HEK293 (cell line): ENCODE results near the gene VRK2.

Source experiments
- CTCF ChIA-PET: fragments of 350-600 bp; formaldehyde crosslinking; extraction: SDS; loops from one replicate; lab custom pipeline; 2021; ENCODE audit warnings: antibody characterized with exemption; lab: Yijun Ruan, JAX
- POLR2A ChIA-PET: fragments of 300-600 bp; formaldehyde crosslinking; extraction: SDS; loops from one replicate; lab custom pipeline; 2020; ENCODE audit warnings: antibody characterized with exemption, inconsistent platforms; lab: Yijun Ruan, JAX
- H3K27ac ChIP-seq: fragments of 200-500 bp; sonication (Bioruptor generic); 2 replicates; pipeline ENCODE4 v1.5.1; 2014; ENCODE audit warnings: low read depth, low read length, control low read depth, inconsistent platforms; ENCODE audit errors: extremely low read depth
- H3K36me3 ChIP-seq, 2 experiments: fragments of 200-500 bp in 1 of 2; sonication (Bioruptor generic) in 1 of 2; 1 replicate in 1 of 2; 2 replicates in 1 of 2; pipeline ENCODE4 v1.5.1; 2014 to 2017; ENCODE audit warnings: inconsistent platforms in 2 of 2, low read length in 2 of 2; ENCODE audit not compliant: control insufficient read depth in 2 of 2, insufficient read depth in 1 of 2
- H3K4me1 ChIP-seq: fragments of 200-500 bp; sonication (Bioruptor generic); 2 replicates; pipeline ENCODE4 v1.5.1; 2014; ENCODE audit warnings: mild to moderate bottlenecking, low read length, inconsistent platforms; ENCODE audit not compliant: control insufficient read depth, insufficient read depth
- H3K4me3 ChIP-seq: 2 replicates; pipeline ENCODE4 v1.5.1; 2011; ENCODE audit warnings: low read depth, mild to moderate bottlenecking, control low read depth, low read length, moderate library complexity
- H3K9me3 ChIP-seq: fragments of 200-500 bp; sonication (Bioruptor generic); 2 replicates; pipeline ENCODE4 v1.5.1; 2014; ENCODE audit warnings: low read depth, low read length, inconsistent platforms; ENCODE audit not compliant: control insufficient read depth, insufficient read depth
- BCL11A ChIP-seq: fragments of 450-650 bp; formaldehyde crosslinking; IDR thresholded peaks from 2 replicates; pipeline ENCODE4 v1.5.1; 2016; ENCODE audit warnings: low read depth, missing biosample characterization, missing genetic modification characterization
- BCL6B ChIP-seq: fragments of 450-650 bp; formaldehyde crosslinking; IDR thresholded peaks from 2 replicates; pipeline ENCODE4 v1.5.1; 2017; ENCODE audit warnings: missing biosample characterization, missing genetic modification characterization
- GLIS2 ChIP-seq: fragments of 450-650 bp; formaldehyde crosslinking; IDR thresholded peaks from 2 replicates; pipeline ENCODE4 v1.5.1; 2016; ENCODE audit warnings: missing biosample characterization, missing genetic modification characterization
- KLF1 ChIP-seq: fragments of 450-650 bp; formaldehyde crosslinking; IDR thresholded peaks from 2 replicates; pipeline ENCODE4 v1.5.1; 2016; ENCODE audit warnings: missing biosample characterization, missing genetic modification characterization
- KLF10 ChIP-seq: fragments of 450-650 bp; IDR thresholded peaks from 2 replicates; pipeline ENCODE4 v1.5.1; 2018; ENCODE audit warnings: missing biosample characterization, mild to moderate bottlenecking, missing genetic modification characterization
- KLF17 ChIP-seq: fragments of 450-650 bp; formaldehyde crosslinking; IDR thresholded peaks from 2 replicates; pipeline ENCODE4 v1.5.1; 2016; ENCODE audit warnings: missing biosample characterization, missing genetic modification characterization
- PBX3 ChIP-seq: sonication (generic); formaldehyde crosslinking; IDR thresholded peaks from 2 replicates; pipeline ENCODE4 v1.8.1; 2022; ENCODE audit warnings: mild to moderate bottlenecking, moderate library complexity, missing genetic modification reagents
- REPIN1 ChIP-seq: fragments of 450-650 bp; formaldehyde crosslinking; IDR thresholded peaks from 2 replicates; pipeline ENCODE4 v1.5.1; 2017; ENCODE audit warnings: missing biosample characterization, missing genetic modification characterization, low read depth
- SP7 ChIP-seq: fragments of 450-650 bp; formaldehyde crosslinking; IDR thresholded peaks from 2 replicates; pipeline ENCODE4 v1.5.1; 2016; ENCODE audit warnings: missing biosample characterization, missing genetic modification characterization
- ZFP3 ChIP-seq: fragments of 450-650 bp; formaldehyde crosslinking; IDR thresholded peaks from 2 replicates; pipeline ENCODE4 v1.5.1; 2016; ENCODE audit warnings: low read depth, missing biosample characterization, missing genetic modification characterization
- ZNF112 ChIP-seq: fragments of 450-650 bp; formaldehyde crosslinking; IDR thresholded peaks from 2 replicates; pipeline ENCODE4 v1.5.0; 2017; ENCODE audit warnings: missing biosample characterization, missing genetic modification characterization
- ZNF133 ChIP-seq: fragments of 450-650 bp; formaldehyde crosslinking; IDR thresholded peaks from 2 replicates; pipeline ENCODE4 v1.5.1; 2016; ENCODE audit warnings: missing biosample characterization, missing genetic modification characterization
- ZNF138 ChIP-seq: fragments of 450-650 bp; formaldehyde crosslinking; IDR thresholded peaks from 2 replicates; pipeline ENCODE4 v1.5.1; 2016; ENCODE audit warnings: missing biosample characterization, missing genetic modification characterization, borderline replicate concordance
- ZNF184 ChIP-seq: fragments of 450-650 bp; IDR thresholded peaks from 2 replicates; pipeline ENCODE4 v1.5.1; 2018; ENCODE audit warnings: missing biosample characterization, mild to moderate bottlenecking, missing genetic modification characterization
- ZNF248 ChIP-seq: fragments of 450-650 bp; formaldehyde crosslinking; IDR thresholded peaks from 2 replicates; pipeline ENCODE4 v1.5.1; 2017; ENCODE audit warnings: missing biosample characterization, missing genetic modification characterization
- ZNF274 ChIP-seq, 2 experiments: fragments of 200-500 bp in 1 of 2; fragments of 450-650 bp in 1 of 2; sonication (Bioruptor generic) in 1 of 2; formaldehyde crosslinking in 1 of 2; IDR thresholded peaks; 2 replicates each; pipeline versions ENCODE4 v1.5.1 to v1.6.1; 2014 to 2016; ENCODE audit warnings: borderline replicate concordance in 1 of 2, inconsistent platforms in 1 of 2, low read length in 1 of 2, missing biosample characterization in 1 of 2, missing genetic modification characterization in 1 of 2
- ZNF423 ChIP-seq: fragments of 450-650 bp; formaldehyde crosslinking; IDR thresholded peaks from 2 replicates; pipeline ENCODE4 v1.5.1; 2016; ENCODE audit warnings: missing biosample characterization, missing genetic modification characterization
- ZNF433 ChIP-seq: fragments of 450-650 bp; formaldehyde crosslinking; IDR thresholded peaks from 2 replicates; pipeline ENCODE4 v1.5.1; 2016; ENCODE audit warnings: missing biosample characterization, missing genetic modification characterization, low read depth
- ZNF529 ChIP-seq: fragments of 450-650 bp; formaldehyde crosslinking; IDR thresholded peaks from 2 replicates; pipeline ENCODE4 v1.5.1; 2017; ENCODE audit warnings: missing genetic modification characterization, missing biosample characterization; ENCODE audit not compliant: insufficient replicate concordance
- ZNF544 ChIP-seq: fragments of 450-650 bp; formaldehyde crosslinking; IDR thresholded peaks from 2 replicates; pipeline ENCODE4 v1.5.0; 2017; ENCODE audit warnings: missing biosample characterization, missing genetic modification characterization
- ZNF548 ChIP-seq: fragments of 450-650 bp; formaldehyde crosslinking; IDR thresholded peaks from 2 replicates; pipeline ENCODE4 v1.5.1; 2016; ENCODE audit warnings: missing biosample characterization, missing genetic modification characterization
- ZNF571 ChIP-seq: fragments of 450-650 bp; formaldehyde crosslinking; IDR thresholded peaks from 2 replicates; pipeline ENCODE4 v1.5.0; 2017; ENCODE audit warnings: missing biosample characterization, missing genetic modification characterization
- ZNF585B ChIP-seq: fragments of 450-650 bp; formaldehyde crosslinking; IDR thresholded peaks from 2 replicates; pipeline ENCODE4 v1.5.1; 2016; ENCODE audit warnings: missing biosample characterization, missing genetic modification characterization
- ZNF626 ChIP-seq: fragments of 450-650 bp; sonication (Bioruptor Pico); formaldehyde crosslinking; IDR thresholded peaks from 2 replicates; pipeline ENCODE4 v1.5.1; 2018; ENCODE audit warnings: missing biosample characterization, missing genetic modification characterization, inconsistent platforms
- ZNF692 ChIP-seq: fragments of 450-650 bp; formaldehyde crosslinking; IDR thresholded peaks from 2 replicates; pipeline ENCODE4 v1.5.1; 2016; ENCODE audit warnings: missing biosample characterization, missing genetic modification characterization
- ZNF701 ChIP-seq: fragments of 450-650 bp; formaldehyde crosslinking; IDR thresholded peaks from 2 replicates; pipeline ENCODE4 v1.5.1; 2016; ENCODE audit warnings: missing biosample characterization, missing genetic modification characterization
- ZNF704 ChIP-seq: fragments of 450-650 bp; formaldehyde crosslinking; IDR thresholded peaks from 2 replicates; pipeline ENCODE4 v1.5.1; 2016; ENCODE audit warnings: missing biosample characterization, missing genetic modification characterization
- ZNF837 ChIP-seq: fragments of 450-650 bp; formaldehyde crosslinking; IDR thresholded peaks from 2 replicates; pipeline ENCODE4 v1.5.1; 2016; ENCODE audit warnings: missing biosample characterization, missing genetic modification characterization
- ZSCAN16 ChIP-seq: fragments of 450-650 bp; formaldehyde crosslinking; IDR thresholded peaks from 2 replicates; pipeline ENCODE4 v1.5.1; 2016; ENCODE audit warnings: missing biosample characterization, missing genetic modification characterization

Gene VRK2

GRCh38 chr2:58107803-58108710 is 61.5 kb downstream of the VRK2 start:
- no peaks in the 10 kb centered on the region for H3K4me1 ChIP-seq
- H3K36me3 ChIP-seq = no peaks in the 10 kb centered on the region
- H3K4me3 ChIP-seq = no peak overlapping the region
- ChIA-PET POLR2A (no interaction called here), CTCF (interaction anchor here (0.6 kb wide), 1 partner anchor 18 kb away, joined by 4 read pairs; no protein-coding TSS in a partner anchor)
- H3K9me3 ChIP-seq = no peaks in the 10 kb centered on the region
- no peak for TF ChIP-seq REPIN1 (tag by site-specific recombination)
- TF ChIP-seq ZNF701 (tag by site-specific recombination) = no peak
- no peak for TF ChIP-seq KLF1 (tag by site-specific recombination)
- TF ChIP-seq ZNF626 = no peak
- no peak for TF ChIP-seq ZFP3 (tag by site-specific recombination)
- no peak for TF ChIP-seq ZNF837 (tag by site-specific recombination)
- no peak for TF ChIP-seq ZNF133
- TF ChIP-seq ZSCAN16 (tag by site-specific recombination) = no peak
- TF ChIP-seq ZNF704 (tag by site-specific recombination) = no peak
- TF ChIP-seq BCL6B = no peak
- no peak for TF ChIP-seq ZNF529 (tag by site-specific recombination)
- no peak for TF ChIP-seq ZNF423 (tag by site-specific recombination)
- no peak for TF ChIP-seq KLF10 (tag by site-specific recombination)
- no peak for TF ChIP-seq PBX3 (CRISPR knock-in tag)
- no peak for TF ChIP-seq ZNF138 (tag by site-specific recombination)
- TF ChIP-seq SP7 = no peak
- TF ChIP-seq GLIS2 (tag by site-specific recombination) = no peak
- TF ChIP-seq, all 188 proteins: peak for 0
- H3K27ac ChIP-seq = no peak overlapping the region

- Histone ChIP-seq H3K36me3 (no peaks in the 10 kb centered on the region), H3K9me3 (no peaks in the 10 kb centered on the region), H3K27ac (no peak overlapping the region), H3K4me3 (no peak overlapping the region), H3K4me1 (no peaks in the 10 kb centered on the region)
- CTCF ChIA-PET = no interaction called here
- POLR2A ChIA-PET = no interaction called here
- TF ChIP-seq ZNF433 (tag by site-specific recombination) = no peak
- no peak for TF ChIP-seq ZNF248
- no peak for TF ChIP-seq ZNF184 (tag by site-specific recombination)
- TF ChIP-seq BCL11A (tag by site-specific recombination) = no peak
- no peak for TF ChIP-seq ZNF544 (tag by site-specific recombination)
- TF ChIP-seq KLF17 (tag by site-specific recombination) = no peak
- no peak for TF ChIP-seq ZNF571 (tag by site-specific recombination)
- TF ChIP-seq ZNF112 (tag by site-specific recombination) = no peak
- no peak for TF ChIP-seq ZNF626
- TF ChIP-seq ZNF274 (IDR thresholded peaks at IDR 0.05; ENCODE audit: low read length) = no peak
- TF ChIP-seq ZNF274 (tag by site-specific recombination; IDR thresholded peaks at IDR 0.05; ENCODE audit: borderline replicate concordance) = no peak
- no peak for TF ChIP-seq ZNF692
- TF ChIP-seq ZNF548 (tag by site-specific recombination) = no peak
- no peak for TF ChIP-seq ZNF585B (tag by site-specific recombination)
Measured at GRCh38 chr2:58109481-58109880, 62.9 kb downstream of the VRK2 start.
